Hypothalamus (tissue), 51 donors: ENCODE measurements around the gene FER.
"Not testable (repeated sequence)": the region's sequence is repeated elsewhere in the genome, so short reads cannot be mapped to it uniquely, and the experiment has no call there.

Source experiments
- DNase-seq, 51 donors: peaks; one replicate each; lab custom pipeline; 2025; lab: John Stamatoyannopoulos, UW

FER gene

GRCh38 chr5:108797396-108797795 is 49.7 kb downstream of the FER start:
- no peak for DNase-seq

- DNase-seq, result no peak
Measured at GRCh38 chr5:108797986-108798385, 50.3 kb downstream of the FER start.

GRCh38 chr5:108798513-108799265 is 51.0 kb downstream of the FER start:
- no peak for DNase-seq

GRCh38 chr5:108801301-108801700 is 53.6 kb downstream of the FER start:
- no peak for DNase-seq

- no peak for DNase-seq
Measured at GRCh38 chr5:108801776-108802175, 54.1 kb downstream of the FER start.

GRCh38 chr5:108810717-108811116 is 63.0 kb downstream of the FER start:
- no peak for DNase-seq

GRCh38 chr5:108813673-108814072 is 66.0 kb downstream of the FER start:
- no peak for DNase-seq

GRCh38 chr5:108814551-108814950 is 66.9 kb downstream of the FER start:
- DNase-seq, result no peak

GRCh38 chr5:108818613-108819272 is 71.0 kb downstream of the FER start:
- no peak for DNase-seq

- DNase-seq, result no peak
Measured at GRCh38 chr5:108820983-108821382, 73.3 kb downstream of the FER start.

GRCh38 chr5:108822211-108822947 is 74.7 kb downstream of the FER start:
- DNase-seq, result no peak

GRCh38 chr5:108827131-108827530 is 79.4 kb downstream of the FER start:
- no peak for DNase-seq

GRCh38 chr5:108830705-108831276 is 83.1 kb downstream of the FER start:
- DNase-seq, result no peak

- no peak for DNase-seq
Measured at GRCh38 chr5:108836492-108836891, 88.8 kb downstream of the FER start.

- DNase-seq, result not testable (repeated sequence)
Measured at GRCh38 chr5:108842260-108842941, 94.7 kb downstream of the FER start.

- DNase-seq, result not testable (repeated sequence)
Measured at GRCh38 chr5:108851129-108851528, 103.4 kb downstream of the FER start.

GRCh38 chr5:108857905-108858304 is 110.2 kb downstream of the FER start:
- DNase-seq, result no peak

- DNase-seq, result no peak
Measured at GRCh38 chr5:108858959-108859358, 111.3 kb downstream of the FER start.

- DNase-seq, result no peak
Measured at GRCh38 chr5:108862211-108862610, 114.5 kb downstream of the FER start.

GRCh38 chr5:108866097-108866496 is 118.4 kb downstream of the FER start:
- DNase-seq, result not testable (repeated sequence)

GRCh38 chr5:108867656-108868055 is 120.0 kb downstream of the FER start:
- DNase-seq, result no peak
